HepG2 (cell line): ENCODE results near the gene APRT. TPM values are rescaled to one million over a fixed set of nuclear protein-coding genes. Genes with fewer than 3 reads are reported as not detected.

Experiments
- BRD4 ChIP-seq: sonication (generic); formaldehyde crosslinking; IDR thresholded peaks from 2 replicates; pipeline ENCODE4 v1.4.0; 2020; ENCODE audit warnings: missing genetic modification reagents
- CBX2 ChIP-seq, 2 experiments: fragments of 200-600 bp in 1 of 2; sonication (generic); formaldehyde crosslinking in 1 of 2; IDR thresholded peaks; 2 replicates each; pipeline versions ENCODE4 v1.7.0 to v1.8.1; 2018 to 2022; ENCODE audit warnings: low read depth in 2 of 2, low read length in 1 of 2, mild to moderate bottlenecking in 1 of 2, missing genetic modification reagents in 1 of 2
- DRAP1 ChIP-seq: IDR thresholded peaks from 2 replicates; pipeline ENCODE4 v1.6.1; 2016; ENCODE audit warnings: missing genetic modification reagents, missing compliant biosample characterization
- EP300 ChIP-seq, 3 experiments: sonication (generic) in 1 of 3; formaldehyde crosslinking in 1 of 3; IDR thresholded peaks; 2 replicates each; pipeline versions ENCODE4 v1.5.1 to v1.6.1; 2011 to 2020; ENCODE audit warnings: low read depth in 2 of 3, low read length in 2 of 3, borderline replicate concordance in 1 of 3, improper control_type of control experiment in 1 of 3, mild to moderate bottlenecking in 1 of 3, missing genetic modification reagents in 1 of 3, moderate library complexity in 1 of 3
- FOSL2 ChIP-seq: sonication (generic); formaldehyde crosslinking; IDR thresholded peaks from 2 replicates; pipeline ENCODE4 v1.4.0; 2020; ENCODE audit warnings: missing genetic modification reagents
- GLMP ChIP-seq: sonication (generic); formaldehyde crosslinking; IDR thresholded peaks from 2 replicates; pipeline ENCODE4 v1.9.0; 2021; ENCODE audit warnings: missing genetic modification reagents, mild to moderate bottlenecking, borderline replicate concordance
- KLF12 ChIP-seq: sonication (generic); formaldehyde crosslinking; IDR thresholded peaks from 2 replicates; pipeline ENCODE4 v1.4.0; 2020; ENCODE audit warnings: missing genetic modification reagents, borderline replicate concordance
- MEIS2 ChIP-seq: sonication (generic); formaldehyde crosslinking; IDR thresholded peaks from 2 replicates; pipeline ENCODE4 v1.9.0; 2021; ENCODE audit warnings: mild to moderate bottlenecking, missing genetic modification reagents
- MTERF4 ChIP-seq: sonication (generic); formaldehyde crosslinking; IDR thresholded peaks from 2 replicates; pipeline ENCODE4 v1.8.0; 2023; ENCODE audit warnings: mild to moderate bottlenecking, missing genetic modification reagents
- NFATC3 ChIP-seq: sonication (generic); formaldehyde crosslinking; IDR thresholded peaks from 2 replicates; pipeline ENCODE4 v1.5.1; 2020; ENCODE audit warnings: mild to moderate bottlenecking, missing genetic modification reagents
- NFE2L1 ChIP-seq: sonication (generic); formaldehyde crosslinking; IDR thresholded peaks from 2 replicates; pipeline ENCODE4 v1.4.0; 2020; ENCODE audit warnings: missing genetic modification reagents, mild to moderate bottlenecking, borderline replicate concordance
- PAF1 ChIP-seq: IDR thresholded peaks from 2 replicates; pipeline ENCODE4 v1.6.1; 2016; ENCODE audit warnings: missing genetic modification reagents, missing compliant biosample characterization
- REL ChIP-seq: sonication (generic); formaldehyde crosslinking; conservative IDR thresholded peaks from 2 replicates; pipeline ENCODE4 v1.8.0; 2022; ENCODE audit warnings: mild to moderate bottlenecking, missing genetic modification reagents, moderate library complexity
- SCMH1 ChIP-seq: sonication (generic); formaldehyde crosslinking; IDR thresholded peaks from 2 replicates; pipeline ENCODE4 v1.9.0; 2021; ENCODE audit warnings: missing genetic modification reagents, mild to moderate bottlenecking, borderline replicate concordance
- TCF12 ChIP-seq, 2 experiments: fragments of 450-650 bp in 1 of 2; sonication (generic) in 1 of 2; formaldehyde crosslinking in 1 of 2; IDR thresholded peaks; 2 replicates each; pipeline versions ENCODE4 v1.6.1 to v1.8.0; 2017 to 2022; ENCODE audit warnings: antibody characterized with exemption in 1 of 2, mild to moderate bottlenecking in 1 of 2, missing genetic modification reagents in 1 of 2, moderate library complexity in 1 of 2
- TERF1 ChIP-seq: sonication (generic); formaldehyde crosslinking; IDR thresholded peaks from 2 replicates; pipeline ENCODE4 v1.8.0; 2022; ENCODE audit warnings: mild to moderate bottlenecking, missing genetic modification reagents, moderate library complexity
- ZBTB14 ChIP-seq: sonication (generic); formaldehyde crosslinking; IDR thresholded peaks from 2 replicates; pipeline ENCODE4 v1.4.0; 2020; ENCODE audit warnings: missing genetic modification reagents
- ZIK1 ChIP-seq: sonication (generic); formaldehyde crosslinking; IDR thresholded peaks from 2 replicates; pipeline ENCODE4 v1.5.0; 2020; ENCODE audit warnings: mild to moderate bottlenecking, low read depth, missing genetic modification reagents, borderline replicate concordance
- ZNF33B ChIP-seq: sonication (generic); formaldehyde crosslinking; IDR thresholded peaks from 2 replicates; pipeline ENCODE4 v1.5.1; 2020; ENCODE audit warnings: mild to moderate bottlenecking, missing genetic modification reagents
- ZNF616 ChIP-seq: sonication (generic); formaldehyde crosslinking; IDR thresholded peaks from 2 replicates; pipeline ENCODE4 v1.5.0; 2020; ENCODE audit warnings: low read depth, mild to moderate bottlenecking, missing genetic modification reagents
- ZNF652 ChIP-seq: IDR thresholded peaks from 2 replicates; pipeline ENCODE4 v1.6.1; 2016; ENCODE audit warnings: low read depth, borderline replicate concordance
- ZNF737 ChIP-seq: sonication (generic); formaldehyde crosslinking; IDR thresholded peaks from 2 replicates; pipeline ENCODE4 v1.5.0; 2020; ENCODE audit warnings: missing genetic modification reagents, mild to moderate bottlenecking, borderline replicate concordance
- ZNF761 ChIP-seq: sonication (generic); formaldehyde crosslinking; conservative IDR thresholded peaks from 2 replicates; pipeline ENCODE4 v1.4.0; 2020; ENCODE audit warnings: mild to moderate bottlenecking, missing genetic modification reagents
- polyA plus RNA-seq, 8 experiments: library from polyadenylated mRNA; depleted of rRNA in 3 of 8; stranded (reverse) in 7 of 8; unstranded in 1 of 8; fragments of >200 nt; fragmentation: Illumina TruSeq in 4 of 8; extraction: Trizol in 4 of 8; gene quantifications; 2 replicates each; pipeline versions ENCODE4 v1.2.1 to v1.2.3, GENCODE V29; 2011 to 2016; ENCODE audit warnings: low read depth in 4 of 8, missing spikeins in 1 of 8, mixed read lengths in 1 of 8; ENCODE audit not compliant: insufficient read depth in 1 of 8
- total RNA-seq, 5 experiments: library from RNA; depleted of rRNA; stranded (reverse); fragments of >200 nt; fragmentation: Illumina TruSeq; extraction: Trizol; gene quantifications; 2 replicates each; pipeline ENCODE4 v1.2.3, GENCODE V29; 2016; ENCODE audit warnings: low read depth in 1 of 5

Gene APRT
- total and polyA plus RNA-seq, 2 of the 13 experiments (the other 11 are each of a cell fraction or from before 2014, with no cell fraction given) = 155 to 242 TPM

GRCh38 chr16:88785106-88785924 is 26.4 kb downstream of the APRT start, which contains the start of gene PIEZO1 (continued):
- TF ChIP-seq TCF12 (IDR thresholded peaks at IDR 0.05) (no peak), TCF12 (CRISPR knock-in tag; IDR thresholded peaks at IDR 0.05) (no peak), NFE2L1 (CRISPR knock-in tag) (no peak; the same call in 1 of the 2 replicates), ZNF737 (no peak), NFATC3 (CRISPR knock-in tag) (peak; percentile 83; the same call in 1 of the 2 replicates), CBX2 (IDR thresholded peaks at IDR 0.05; ENCODE audit: low read depth, low read length) (no peak), CBX2 (CRISPR knock-in tag; IDR thresholded peaks at IDR 0.05; ENCODE audit: low read depth) (no peak), MTERF4 (CRISPR knock-in tag) (0 out of 2 replicates have a peak, but pooled peaks have one; percentile 37), DRAP1 (no peak; the same call in 1 of the 2 replicates), MEIS2 (CRISPR knock-in tag) (peak; percentile 61), FOSL2 (CRISPR knock-in tag) (peak; percentile 25; the same call in 1 of the 2 replicates), REL (CRISPR knock-in tag) (peak; percentile 57; the same call in 1 of the 2 replicates), SCMH1 (CRISPR knock-in tag) (no peak), ZNF652 (no peak), PAF1 (CRISPR knock-in tag) (no peak), GLMP (CRISPR knock-in tag) (no peak), ZBTB14 (CRISPR knock-in tag) (peak; percentile 80), KLF12 (no peak), ZNF761 (CRISPR knock-in tag) (peak; percentile 71; the same call in 1 of the 2 replicates), BRD4 (CRISPR knock-in tag) (no peak; the same call in 1 of the 2 replicates), ZNF616 (CRISPR knock-in tag) (peak; percentile 70; the same call in 1 of the 2 replicates), ZIK1 (CRISPR knock-in tag) (no peak), ZNF33B (CRISPR knock-in tag) (peak; percentile 84; the same call in 1 of the 2 replicates), TERF1 (CRISPR knock-in tag) (no peak), EP300 (IDR thresholded peaks at IDR 0.05; ENCODE audit: low read depth in 2 of 2, low read length in 2 of 2) (no peak), EP300 (CRISPR knock-in tag; IDR thresholded peaks at IDR 0.05; ENCODE audit: borderline replicate concordance) (peak; percentile 42; the same call in 1 of the 2 replicates)
